Measurements from ENCODE around the gene VMAC.

The VMAC gene

DNA sequence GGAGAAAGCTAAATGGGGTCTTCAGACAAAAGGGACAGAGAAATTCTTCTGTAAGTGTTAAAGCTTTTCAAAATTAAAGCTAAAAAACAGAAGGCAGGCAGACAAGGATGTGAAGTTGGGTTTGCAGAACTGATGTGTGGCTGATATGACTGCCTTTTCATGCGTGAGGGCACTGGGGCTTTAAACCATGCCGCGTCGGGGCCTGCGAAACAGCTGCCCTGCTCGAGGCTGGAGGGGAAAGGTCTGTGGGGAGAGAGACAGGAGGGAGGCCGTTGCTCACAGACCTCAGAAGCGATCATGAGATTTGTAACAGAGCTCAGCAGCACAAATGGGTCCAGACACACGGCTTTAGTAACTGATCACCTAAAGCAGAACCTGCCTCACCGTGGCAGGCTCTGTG lies 32.9 kb downstream of the VMAC start:
- Histone ChIP-seq H3K4me2 (no peak overlapping the region), H3K79me2 (ENCODE audit: insufficient read depth, low read depth) (no peaks in the 10 kb centered on the region), H3K9ac (no peak overlapping the region), H3K4me1 (ENCODE audit: low read depth, poor library complexity, severe bottlenecking) (no peaks in the 10 kb centered on the region), H3K4me3 (IDR thresholded peaks at IDR 0.05; ENCODE audit: insufficient read depth, low read depth, low read length) (no peak overlapping the region), H3K36me3 (ENCODE audit: insufficient read depth) (no peaks in the 10 kb centered on the region), H4K20me1 (ENCODE audit: insufficient read depth) (no peaks in the 10 kb centered on the region), H3K27ac (no peak overlapping the region), H2AFZ (ENCODE audit: low read depth) (no peak overlapping the region), H3K27me3 (ENCODE audit: insufficient read depth, low read depth) (no peaks in the 10 kb centered on the region)
- TF ChIP-seq, protein P1, sequence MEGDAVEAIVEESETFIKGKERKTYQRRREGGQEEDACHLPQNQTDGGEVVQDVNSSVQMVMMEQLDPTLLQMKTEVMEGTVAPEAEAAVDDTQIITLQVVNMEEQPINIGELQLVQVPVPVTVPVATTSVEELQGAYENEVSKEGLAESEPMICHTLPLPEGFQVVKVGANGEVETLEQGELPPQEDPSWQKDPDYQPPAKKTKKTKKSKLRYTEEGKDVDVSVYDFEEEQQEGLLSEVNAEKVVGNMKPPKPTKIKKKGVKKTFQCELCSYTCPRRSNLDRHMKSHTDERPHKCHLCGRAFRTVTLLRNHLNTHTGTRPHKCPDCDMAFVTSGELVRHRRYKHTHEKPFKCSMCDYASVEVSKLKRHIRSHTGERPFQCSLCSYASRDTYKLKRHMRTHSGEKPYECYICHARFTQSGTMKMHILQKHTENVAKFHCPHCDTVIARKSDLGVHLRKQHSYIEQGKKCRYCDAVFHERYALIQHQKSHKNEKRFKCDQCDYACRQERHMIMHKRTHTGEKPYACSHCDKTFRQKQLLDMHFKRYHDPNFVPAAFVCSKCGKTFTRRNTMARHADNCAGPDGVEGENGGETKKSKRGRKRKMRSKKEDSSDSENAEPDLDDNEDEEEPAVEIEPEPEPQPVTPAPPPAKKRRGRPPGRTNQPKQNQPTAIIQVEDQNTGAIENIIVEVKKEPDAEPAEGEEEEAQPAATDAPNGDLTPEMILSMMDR (conservative IDR thresholded peaks at IDR 0.05; ENCODE audit: low read depth, low read length): no peak

DNA sequence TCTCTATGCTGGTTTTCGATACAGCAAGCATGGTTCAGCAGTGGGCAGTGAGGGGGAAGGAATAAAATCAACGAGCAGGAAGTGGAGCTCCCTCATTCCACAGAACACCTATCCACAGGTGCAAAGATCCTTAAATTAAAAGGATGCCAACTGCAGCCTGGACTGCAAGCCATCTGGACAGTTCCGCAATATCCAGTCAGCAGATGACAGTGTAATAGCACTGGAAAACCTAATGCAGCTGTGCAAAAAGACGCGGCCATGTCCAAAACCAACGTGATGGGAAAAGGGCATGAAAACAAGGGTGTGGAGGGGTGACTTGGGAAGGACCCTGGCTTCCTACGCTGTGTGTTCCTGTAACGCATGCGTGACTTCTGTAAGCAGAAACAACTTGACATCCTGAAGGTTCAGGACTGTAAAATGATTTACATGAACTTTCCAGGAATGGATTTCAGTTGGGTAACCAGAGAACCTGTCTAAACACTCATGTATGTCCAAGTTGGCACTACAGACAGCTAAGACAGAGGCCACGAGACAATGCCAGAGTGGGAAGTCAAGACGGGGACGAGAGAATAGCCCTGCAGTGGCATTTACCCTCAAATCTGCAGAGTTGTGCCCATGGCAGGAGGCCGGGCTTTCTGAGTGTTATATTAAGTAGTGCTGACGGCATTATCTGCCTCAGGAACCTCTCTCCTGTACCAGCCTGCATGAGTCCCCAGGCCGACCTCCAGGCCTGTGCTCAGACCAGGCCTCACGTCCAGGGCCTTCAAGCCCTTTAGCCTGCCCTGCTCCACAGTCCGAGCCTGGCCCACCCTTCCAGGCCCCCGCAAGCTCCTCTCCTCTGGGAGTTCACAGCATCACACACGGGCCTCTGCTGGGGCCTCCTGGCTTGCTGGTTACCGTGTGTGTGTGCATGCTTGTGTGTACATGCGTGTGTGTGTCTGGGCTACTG lies 35.9 kb downstream of the VMAC start:
- TF ChIP-seq, protein P1 (conservative IDR thresholded peaks at IDR 0.05; ENCODE audit: low read depth, low read length): no peak
- H3K36me3 ChIP-seq (ENCODE audit: insufficient read depth): no peaks in the 10 kb centered on the region

DNA sequence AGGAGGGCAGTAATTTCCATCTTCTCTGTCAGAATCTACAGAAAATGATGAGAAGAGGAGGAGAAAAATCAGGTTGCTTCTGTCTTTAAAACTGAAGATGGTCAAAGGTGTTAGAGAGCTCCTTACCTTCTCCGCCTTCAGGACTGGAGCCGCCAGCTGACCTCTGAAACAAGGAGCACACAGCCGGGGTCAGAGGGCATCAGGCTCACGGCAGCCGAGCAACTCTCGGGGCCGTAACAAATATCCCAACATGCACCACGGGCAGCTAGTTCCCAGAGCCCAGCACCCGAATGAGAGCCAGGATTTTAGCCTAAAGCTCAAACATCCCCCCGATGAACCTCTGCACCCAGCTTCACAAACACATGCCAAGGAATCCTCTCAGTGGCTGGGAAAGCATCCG lies 37.0 kb downstream of the VMAC start:
- Histone ChIP-seq H2AFZ (ENCODE audit: low read depth) (no peak overlapping the region), H3K79me2 (ENCODE audit: insufficient read depth, low read depth) (no peaks in the 10 kb centered on the region), H4K20me1 (ENCODE audit: insufficient read depth) (no peaks in the 10 kb centered on the region), H3K4me1 (ENCODE audit: low read depth, poor library complexity, severe bottlenecking) (no peaks in the 10 kb centered on the region), H3K4me2 (no peak overlapping the region), H3K9ac (no peak overlapping the region), H3K36me3 (ENCODE audit: insufficient read depth) (no peaks in the 10 kb centered on the region), H3K27ac (no peak overlapping the region), H3K4me3 (IDR thresholded peaks at IDR 0.05; ENCODE audit: insufficient read depth, low read depth, low read length) (no peak overlapping the region), H3K27me3 (ENCODE audit: insufficient read depth, low read depth) (no peaks in the 10 kb centered on the region)
- TF ChIP-seq, protein P1 (conservative IDR thresholded peaks at IDR 0.05; ENCODE audit: low read depth, low read length): no peak

More for the DNA sequence above, 35.9 kb downstream of the VMAC start:
- Histone ChIP-seq H3K27me3 (ENCODE audit: insufficient read depth, low read depth) (no peaks in the 10 kb centered on the region), H3K4me1 (ENCODE audit: low read depth, poor library complexity, severe bottlenecking) (no peaks in the 10 kb centered on the region), H3K9ac (no peak overlapping the region), H4K20me1 (ENCODE audit: insufficient read depth) (no peaks in the 10 kb centered on the region), H3K4me2 (no peak overlapping the region), H2AFZ (ENCODE audit: low read depth) (no peak overlapping the region), H3K4me3 (IDR thresholded peaks at IDR 0.05; ENCODE audit: insufficient read depth, low read depth, low read length) (no peak overlapping the region), H3K79me2 (ENCODE audit: insufficient read depth, low read depth) (no peaks in the 10 kb centered on the region), H3K27ac (no peak overlapping the region)

DNA sequence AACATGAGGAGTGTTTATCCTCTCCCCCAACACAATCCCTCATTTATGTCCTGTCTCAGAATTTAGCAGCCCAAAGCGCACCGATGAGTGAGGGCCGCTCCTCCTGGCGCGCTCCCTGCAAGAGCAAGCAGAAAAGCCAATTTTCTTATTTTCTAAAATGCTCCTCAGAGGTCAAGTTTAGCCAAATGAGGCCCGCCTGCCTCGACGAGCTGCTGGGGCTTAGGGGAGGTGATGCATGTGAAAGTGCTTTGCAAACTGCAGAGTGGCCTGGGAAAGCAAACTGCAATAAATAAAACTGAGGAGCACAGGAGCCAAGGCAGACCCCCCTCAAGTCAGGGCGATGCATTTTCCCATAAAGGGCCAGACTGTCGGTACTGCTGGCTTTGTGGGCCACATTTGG lies 38.4 kb downstream of the VMAC start:
- H3K79me2 ChIP-seq (ENCODE audit: insufficient read depth, low read depth): no peaks in the 10 kb centered on the region; the same call in 1 of the 2 replicates
- H3K27ac ChIP-seq: no peak overlapping the region
- H3K4me3 ChIP-seq (IDR thresholded peaks at IDR 0.05; ENCODE audit: insufficient read depth, low read depth, low read length): no peak overlapping the region
- no peak overlapping the region for H2AFZ ChIP-seq (ENCODE audit: low read depth)
- no peaks in the 10 kb centered on the region for H3K36me3 ChIP-seq (ENCODE audit: insufficient read depth)
- H3K4me1 ChIP-seq (ENCODE audit: low read depth, poor library complexity, severe bottlenecking): no peaks in the 10 kb centered on the region
- H3K9ac ChIP-seq: no peak overlapping the region
- H3K4me2 ChIP-seq: no peak overlapping the region
- H3K27me3 ChIP-seq (ENCODE audit: insufficient read depth, low read depth): no peaks in the 10 kb centered on the region
- TF ChIP-seq, protein P1 (conservative IDR thresholded peaks at IDR 0.05; ENCODE audit: low read depth, low read length): no peak
- no peaks in the 10 kb centered on the region for H4K20me1 ChIP-seq (ENCODE audit: insufficient read depth)
